AML-193 (cell line): Measurements from ENCODE around the gene TENT4B.

Experiments used
- DNase-seq, 2 experiments: peaks; one replicate each; lab custom pipeline; 2025; lab: John Stamatoyannopoulos, UW

Gene TENT4B

DNA sequence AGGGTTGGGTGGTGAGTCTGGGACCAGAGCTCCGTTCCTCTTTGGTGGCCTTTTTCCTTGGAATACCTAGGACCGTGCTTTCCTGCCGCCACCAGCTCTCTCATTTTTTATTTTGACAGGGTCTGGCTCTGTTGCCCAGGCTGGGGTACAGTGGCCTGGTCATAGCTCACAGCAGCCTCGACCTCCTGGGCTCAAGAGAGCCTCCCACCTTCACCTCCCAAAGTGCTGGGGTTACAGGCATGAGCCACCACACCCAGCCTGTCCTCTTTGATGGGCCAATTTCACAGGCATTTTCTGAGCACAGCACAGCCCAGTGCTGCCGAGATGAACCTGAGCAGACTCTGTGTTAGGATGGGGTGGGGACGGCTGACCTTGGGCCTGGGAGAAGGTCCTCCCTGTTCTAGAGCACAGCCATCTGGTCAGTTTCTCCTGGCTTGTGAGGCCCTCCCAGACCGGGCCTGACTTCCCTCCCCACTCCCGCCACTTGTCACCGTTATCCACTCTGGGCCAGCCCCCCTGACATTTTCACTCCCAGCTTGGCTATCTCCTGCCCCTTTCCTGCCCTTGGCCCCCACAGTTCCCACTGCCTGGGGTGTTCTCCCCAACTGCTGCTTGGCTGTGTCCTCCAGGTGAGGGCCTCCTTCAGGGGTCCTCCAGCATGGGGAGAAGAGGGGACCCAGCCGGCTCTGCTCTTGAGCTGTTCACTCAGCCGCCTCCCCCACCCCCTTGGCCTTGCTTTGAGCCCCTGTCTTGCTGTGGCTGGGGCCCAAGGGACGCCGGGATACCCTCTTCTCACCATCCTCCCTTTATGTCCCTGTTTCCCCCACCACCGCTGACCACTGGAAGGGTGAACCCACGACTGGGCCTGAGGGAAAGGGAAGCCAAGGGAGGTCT lies 118.3 kb downstream of the TENT4B start:
- DNase-seq, result no peak

DNA sequence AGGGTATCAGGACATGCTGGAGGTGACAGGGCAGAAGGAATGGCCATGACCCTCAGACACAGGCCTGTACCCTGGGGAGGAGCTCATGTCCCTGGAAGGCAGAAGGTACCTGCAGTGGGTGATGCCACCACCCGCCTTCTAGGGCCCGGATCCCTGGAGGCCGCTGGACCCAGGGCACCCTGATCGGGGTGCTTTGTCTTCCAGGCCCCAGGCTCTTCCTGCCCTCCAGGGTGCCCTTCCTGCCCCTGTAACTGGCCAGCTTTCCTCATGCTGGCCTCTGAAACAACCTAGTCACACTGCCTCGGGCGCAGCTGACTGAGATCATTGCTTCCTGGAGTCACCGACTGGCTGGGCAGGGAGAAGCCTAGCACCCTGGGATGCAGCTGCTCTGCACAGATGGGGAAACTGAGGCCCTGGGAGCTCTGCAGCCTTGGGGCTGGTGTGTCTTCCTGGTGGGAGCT lies 119.0 kb downstream of the TENT4B start:
- peak; percentile 14 to 54 for DNase-seq

DNA sequence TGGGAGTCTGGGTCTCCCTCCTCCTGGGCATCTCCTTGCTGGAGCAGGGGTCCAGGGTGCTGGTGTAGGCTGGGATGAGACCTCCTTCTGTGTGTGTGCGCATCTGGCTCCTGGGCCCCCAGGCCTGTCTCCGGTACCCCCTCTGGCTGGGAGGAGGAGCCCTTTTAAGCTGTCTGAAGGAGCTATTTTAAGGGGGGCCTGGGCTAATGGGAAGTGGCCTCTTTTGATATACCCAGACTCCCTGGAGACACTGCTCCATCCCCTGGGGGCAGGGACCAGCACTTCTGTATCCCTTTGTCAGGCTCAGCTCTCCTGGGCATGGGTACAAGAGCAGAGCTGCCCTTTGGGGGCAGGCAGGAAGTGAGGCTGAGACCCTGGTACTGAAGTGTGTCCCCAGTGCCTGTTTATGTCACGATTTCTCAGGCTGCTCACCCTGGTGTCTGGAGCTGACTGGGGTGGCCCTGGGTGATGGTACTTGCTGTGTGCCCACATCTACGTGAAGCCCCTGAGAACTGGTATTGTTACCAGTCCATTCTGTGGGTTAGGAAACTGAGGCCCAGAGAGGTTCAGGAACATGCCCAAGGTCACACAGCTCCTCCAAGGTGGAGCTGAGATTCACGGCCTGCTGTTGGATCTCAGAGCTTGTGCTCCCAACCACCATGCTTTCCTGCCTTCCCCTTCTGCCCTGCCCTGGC lies 119.7 kb downstream of the TENT4B start:
- DNase-seq, result no peak

DNA sequence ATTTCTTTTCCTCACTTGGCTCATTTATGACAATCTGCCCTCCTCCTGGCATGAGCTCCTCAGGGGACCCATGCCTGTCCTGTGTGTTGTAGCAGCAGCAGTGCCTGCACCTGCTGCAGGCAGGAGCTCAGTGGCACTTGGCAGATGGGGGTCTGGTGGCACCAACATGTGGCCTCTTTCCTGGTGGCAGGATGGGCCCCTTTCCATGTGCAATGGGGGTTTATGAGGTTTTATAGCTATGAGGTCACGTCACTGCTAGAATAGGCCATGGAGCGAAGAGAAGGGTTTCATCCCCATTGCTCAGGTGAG lies 120.2 kb downstream of the TENT4B start:
- no peak for DNase-seq

DNA sequence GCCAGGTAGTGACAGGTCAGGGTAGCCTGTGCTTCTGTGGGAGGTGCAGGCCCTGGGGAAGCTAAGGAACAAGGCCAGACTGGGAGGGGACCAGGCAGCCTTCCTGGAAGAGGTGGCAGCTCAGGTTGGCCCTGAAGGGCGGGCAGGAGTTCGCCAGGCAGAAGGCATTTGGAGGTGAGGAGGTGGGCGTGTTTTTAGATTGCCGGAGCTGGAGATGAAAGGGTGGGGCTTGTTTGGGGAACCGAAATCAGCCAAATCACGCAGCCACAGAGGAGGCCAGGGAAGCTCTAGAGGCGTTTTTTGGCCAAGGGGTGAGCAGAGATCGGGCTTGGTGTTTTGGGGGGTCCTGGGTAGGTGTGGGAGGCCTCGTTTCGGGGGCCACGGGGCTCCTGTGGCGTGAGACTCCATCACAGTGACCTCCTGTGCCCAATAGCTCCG lies 120.8 kb downstream of the TENT4B start:
- DNase-seq, result peak; percentile 53 to 73

DNA sequence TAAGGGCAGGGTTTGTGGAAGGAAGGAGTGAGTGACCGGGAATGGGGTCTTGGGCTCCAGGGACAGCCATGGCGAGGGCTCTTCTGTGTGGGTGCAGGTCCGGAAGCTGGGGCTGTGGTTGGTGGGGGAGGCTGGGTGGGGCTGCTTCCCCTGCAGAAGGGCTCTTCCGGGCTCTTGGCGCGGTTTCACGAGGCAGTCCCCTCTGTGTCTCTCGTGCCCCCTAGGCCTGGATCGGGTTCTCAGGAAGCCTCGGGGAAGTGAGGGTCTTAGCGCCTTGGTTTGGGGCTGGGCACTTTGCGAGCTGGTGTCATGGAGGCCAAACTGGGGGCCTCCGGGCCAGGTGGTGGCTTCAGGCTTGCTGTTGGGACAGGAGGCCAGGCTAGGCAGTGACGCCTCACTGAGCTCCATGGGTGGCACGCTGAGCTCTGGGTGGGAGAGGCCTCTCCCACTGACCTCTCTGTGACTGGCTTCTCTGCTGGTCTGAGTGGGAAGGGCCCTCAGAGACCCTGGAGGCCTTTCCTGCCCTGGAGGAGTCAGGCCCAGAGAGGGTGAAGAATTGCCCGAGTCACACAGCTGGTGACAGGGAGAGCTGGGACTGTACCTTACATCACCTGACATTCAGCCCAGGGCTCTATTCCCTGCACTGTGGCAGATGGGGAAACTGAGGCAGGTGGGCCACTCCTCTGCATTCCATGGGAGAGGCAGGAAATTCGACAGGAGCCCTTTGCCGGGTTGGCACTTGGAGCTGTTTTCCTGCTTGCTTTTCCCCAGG lies 121.4 kb downstream of the TENT4B start:
- peak in 1 of 2 experiments; percentile 15 for DNase-seq

DNA sequence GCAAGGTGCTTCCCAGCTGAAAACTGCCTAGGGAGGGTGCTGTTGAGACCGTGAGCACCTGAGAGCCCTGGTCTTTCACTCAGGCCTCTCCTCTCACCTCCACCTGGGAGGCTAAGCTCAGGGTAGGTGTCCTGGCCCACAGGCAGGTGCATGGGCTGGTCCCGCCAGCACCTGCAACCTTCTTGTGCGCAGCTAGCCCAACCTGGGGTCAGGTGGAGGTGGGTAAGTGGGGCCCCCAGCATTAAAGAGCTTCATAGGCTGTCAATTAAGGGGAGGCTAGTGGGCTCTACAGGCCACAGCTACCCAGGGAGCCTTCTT lies 122.0 kb downstream of the TENT4B start:
- DNase-seq, result no peak

DNA sequence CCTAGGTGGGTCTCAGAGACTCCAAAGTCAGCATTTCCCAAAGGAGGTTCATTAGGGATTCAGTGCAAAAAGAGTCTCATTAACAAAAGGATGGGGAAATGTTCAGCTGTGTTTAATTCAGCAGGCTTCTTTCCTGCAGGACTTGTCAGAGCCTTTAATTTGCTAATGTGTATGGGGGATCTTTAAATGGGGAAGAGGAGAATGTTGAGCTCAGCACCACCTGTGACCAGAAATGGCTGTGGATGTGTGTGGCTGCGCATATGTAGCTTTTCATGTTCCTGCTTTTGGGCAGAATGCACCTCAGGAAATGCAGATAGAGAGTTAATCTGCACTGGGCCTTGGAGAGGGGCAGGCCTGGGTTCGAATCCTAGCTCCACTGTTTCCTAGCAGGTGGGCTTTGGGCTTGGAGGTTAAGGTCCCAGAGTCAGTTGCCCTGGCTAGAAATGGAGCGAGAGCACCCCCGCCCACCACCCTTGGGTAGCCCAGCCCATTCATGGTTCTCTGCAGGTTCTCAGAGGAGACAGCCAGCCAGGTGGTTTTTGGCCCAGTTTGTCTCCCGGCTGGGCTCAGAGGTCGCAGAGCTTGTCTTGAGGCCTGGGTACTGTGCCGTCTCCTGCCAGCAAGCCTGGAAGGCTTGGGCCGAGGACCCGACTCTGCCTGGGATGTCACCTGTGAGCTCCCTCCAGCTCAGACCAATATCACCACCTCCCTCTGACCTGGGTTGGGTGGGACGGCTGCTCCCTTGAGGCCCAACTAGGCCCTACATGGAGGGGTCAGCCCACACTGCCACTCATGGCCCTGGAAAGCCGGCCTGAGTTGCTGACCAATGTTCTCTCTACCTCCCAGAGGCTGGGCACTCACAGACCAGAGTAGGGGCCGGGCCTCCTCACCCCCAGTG lies 122.6 kb downstream of the TENT4B start:
- no peak for DNase-seq

DNA sequence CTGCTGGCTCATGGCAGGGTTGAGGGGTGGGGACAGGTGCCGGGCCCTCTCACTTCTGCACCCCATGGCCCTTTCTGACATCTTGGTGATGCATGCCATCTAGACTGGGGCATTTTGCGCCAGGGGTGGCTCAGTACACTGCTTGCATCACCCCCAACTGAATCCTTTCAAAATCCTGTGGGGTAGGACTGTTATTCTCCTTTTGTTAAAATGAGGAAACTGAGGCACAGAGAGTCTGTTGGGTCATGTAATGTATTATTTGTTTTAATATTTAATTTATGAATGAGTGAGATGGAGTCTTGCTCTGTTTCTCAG lies 123.2 kb downstream of the TENT4B start:
- DNase-seq, result no peak

DNA sequence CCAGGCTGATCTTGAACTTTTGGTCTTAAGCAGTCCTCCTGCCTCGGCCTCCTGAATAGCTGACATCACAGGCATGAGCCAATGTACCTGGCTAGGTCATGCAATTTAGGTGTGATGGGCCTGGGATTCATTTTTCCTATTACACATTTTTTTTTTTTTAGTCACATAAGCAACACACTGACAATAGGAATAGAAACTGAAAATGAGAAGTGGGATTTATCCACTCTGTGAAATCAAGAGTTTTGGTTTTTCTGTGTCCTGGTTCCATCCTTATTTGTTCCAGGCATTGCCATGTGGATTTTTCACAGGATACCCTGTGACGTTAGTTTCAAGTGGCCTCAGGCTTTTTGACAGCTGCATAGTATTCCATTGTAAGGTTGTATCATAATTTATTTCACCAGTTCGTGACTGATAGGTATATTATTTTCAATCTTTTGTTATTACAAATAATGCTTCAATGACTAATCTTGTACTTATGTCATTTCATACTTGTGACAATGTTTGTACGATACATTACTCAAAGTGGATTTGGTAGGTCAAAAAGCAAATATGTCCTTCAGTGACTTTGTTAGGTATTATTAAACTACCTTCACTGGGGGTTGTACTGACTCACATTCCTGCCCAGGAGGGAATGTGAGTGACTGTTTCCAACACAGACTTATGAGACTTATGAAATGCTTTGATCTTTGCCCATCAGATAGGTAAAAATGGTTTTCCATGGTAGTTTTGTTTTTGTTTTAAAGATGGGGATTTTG lies 123.9 kb downstream of the TENT4B start:
- DNase-seq, result no peak

DNA sequence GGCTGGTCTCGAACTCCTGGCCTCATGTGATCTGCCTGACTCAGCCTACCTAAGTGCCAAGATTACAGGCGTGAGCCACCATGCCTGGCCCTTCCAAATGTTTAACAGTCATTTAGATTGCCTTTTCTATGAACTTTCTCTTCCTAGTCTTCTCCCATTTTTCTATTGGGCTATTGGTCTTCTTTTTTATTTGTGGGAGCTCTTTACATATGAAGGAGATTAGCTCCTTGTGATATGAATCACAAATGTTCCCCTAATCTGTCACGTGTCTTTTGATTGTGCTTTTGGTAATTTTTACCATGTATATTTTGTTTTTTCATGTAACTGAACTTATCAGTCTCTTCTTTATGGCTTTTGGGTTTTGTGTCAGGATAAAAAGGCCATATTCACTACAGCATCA lies 125.1 kb downstream of the TENT4B start:
- DNase-seq, result no peak

DNA sequence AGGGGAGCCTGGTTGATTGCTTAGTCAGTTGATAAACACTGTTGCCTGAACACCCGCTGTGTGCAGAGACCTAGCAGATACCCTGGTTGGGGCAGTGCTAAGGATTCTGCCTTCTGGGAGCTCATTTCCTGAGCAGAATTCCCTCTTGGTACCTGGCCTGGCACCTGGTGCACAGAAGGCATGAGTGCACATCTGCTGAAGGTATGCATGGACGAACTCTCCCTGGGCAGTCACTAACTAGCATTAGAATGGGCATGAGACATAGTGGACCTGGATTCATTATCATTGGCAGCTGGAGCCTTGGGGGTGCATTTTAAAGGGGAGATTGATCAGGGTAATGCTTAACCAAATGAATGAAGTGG lies 126.4 kb downstream of the TENT4B start:
- DNase-seq, result no peak

DNA sequence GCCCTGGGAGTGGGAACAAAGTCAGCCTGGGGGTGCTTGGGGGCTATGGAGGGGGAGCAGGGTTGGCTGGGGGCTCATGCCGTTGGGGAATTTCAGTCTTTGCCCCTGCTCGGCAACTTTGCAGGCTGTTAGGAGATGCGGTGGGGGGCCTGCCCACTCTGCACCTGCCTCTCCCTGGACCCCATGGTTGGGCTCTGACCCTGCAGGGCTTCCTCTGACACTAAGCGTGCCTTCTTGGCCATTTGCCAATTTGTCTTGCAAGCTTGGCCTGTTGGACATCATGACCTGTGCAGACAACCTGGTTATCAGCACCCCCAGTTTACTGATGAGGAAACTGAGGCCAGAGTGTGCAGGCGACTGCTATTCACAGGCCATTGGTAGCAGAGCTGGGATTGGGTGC lies 127.8 kb downstream of the TENT4B start:
- DNase-seq, result no peak
